CD14-positive monocyte (primary cell): ENCODE measurements around the gene C19orf38. TPM values are rescaled to one million over a fixed set of nuclear protein-coding genes. Genes with fewer than 3 reads are reported as not detected.
A peak's percentile ranks its signal among the peaks of the same experiment; 100 is the strongest.

Experiments used
- DNase-seq, 3 donors: peaks; one replicate each; pipeline ENCODE4 v3.0.0-alpha.2; 2011 to 2022
- H2AFZ ChIP-seq: 2 replicates; pipeline ENCODE4 v1.6.0; 2012; ENCODE audit warnings: mild to moderate bottlenecking, low read depth, low read length, inconsistent platforms; ENCODE audit not compliant: insufficient read depth, poor library complexity, severe bottlenecking
- H3K27ac ChIP-seq, 2 donors: 1 replicate in 1 of 2; 2 replicates in 1 of 2; pipeline ENCODE4 v1.5.1; 2012 to 2013; ENCODE audit warnings: low read length in 2 of 2, control low read depth in 1 of 2, inconsistent platforms in 1 of 2, low read depth in 1 of 2, mild to moderate bottlenecking in 1 of 2
- H3K27me3 ChIP-seq, 2 donors: one replicate each; pipeline versions ENCODE4 v1.6.0 to v1.6.1; 2011 to 2013; ENCODE audit warnings: low read length in 2 of 2; ENCODE audit not compliant: control insufficient read depth in 2 of 2, insufficient read depth in 2 of 2
- H3K36me3 ChIP-seq, 2 donors: replicated peaks in 1 of 2; 1 replicate in 1 of 2; 2 replicates in 1 of 2; pipeline versions ENCODE4 v1.5.1 to v1.6.1; 2012 to 2013; ENCODE audit warnings: low read length in 2 of 2, control low read depth in 1 of 2, inconsistent platforms in 1 of 2, mild to moderate bottlenecking in 1 of 2; ENCODE audit not compliant: insufficient read depth in 2 of 2, control insufficient read depth in 1 of 2
- H3K4me1 ChIP-seq, 2 donors: 1 replicate in 1 of 2; 2 replicates in 1 of 2; pipeline versions ENCODE4 v1.5.1 to v1.6.1; 2012 to 2013; ENCODE audit warnings: low read length in 2 of 2, control low read depth in 1 of 2, inconsistent platforms in 1 of 2, mild to moderate bottlenecking in 1 of 2, moderate library complexity in 1 of 2; ENCODE audit not compliant: insufficient read depth in 2 of 2, control insufficient read depth in 1 of 2
- H3K4me2 ChIP-seq: replicated peaks from 2 replicates; pipeline ENCODE3; 2012; ENCODE audit warnings: low read length, moderate library complexity, mild to moderate bottlenecking; ENCODE audit not compliant: poor library complexity, severe bottlenecking; ENCODE audit errors: extremely low read depth
- H3K4me3 ChIP-seq, 3 experiments: fragments of 200-600 bp in 1 of 3; sonication (generic) in 1 of 3; replicated peaks in 1 of 3; 1 replicate in 2 of 3; 2 replicates in 1 of 3; pipeline ENCODE4 v1.5.1; 2011 to 2013; ENCODE audit warnings: low read length in 3 of 3, mild to moderate bottlenecking in 3 of 3, control low read depth in 2 of 3, low read depth in 2 of 3, inconsistent platforms in 1 of 3, moderate library complexity in 1 of 3
- H3K79me2 ChIP-seq: 2 replicates; pipeline ENCODE4 v1.6.0; 2012; ENCODE audit warnings: mild to moderate bottlenecking, control low read depth, inconsistent platforms, low read length, moderate library complexity; ENCODE audit not compliant: insufficient read depth
- H3K9ac ChIP-seq: 2 replicates; pipeline ENCODE4 v1.6.0; 2017; ENCODE audit warnings: low read length, mild to moderate bottlenecking; ENCODE audit not compliant: insufficient read depth, poor library complexity, severe bottlenecking
- H3K9me3 ChIP-seq, 2 donors: replicated peaks in 1 of 2; 1 replicate in 1 of 2; 2 replicates in 1 of 2; pipeline versions ENCODE4 v1.5.1 to v1.6.1; 2012 to 2013; ENCODE audit warnings: low read length in 2 of 2, control low read depth in 1 of 2; ENCODE audit not compliant: control insufficient read depth in 1 of 2, insufficient read depth in 1 of 2
- H4K20me1 ChIP-seq: 2 replicates; pipeline ENCODE4 v1.6.0; 2012; ENCODE audit warnings: mild to moderate bottlenecking, low read length, control low read depth, moderate library complexity; ENCODE audit not compliant: insufficient read depth
- H3K27ac Mint-ChIP-seq, 7 donors: one replicate each; pipeline ENCODE4 v1.8.0; 2020; ENCODE audit warnings: mild to moderate bottlenecking in 7 of 7, mixed read lengths in 7 of 7, moderate library complexity in 6 of 7, inconsistent platforms in 2 of 7
- H3K27me3 Mint-ChIP-seq, 3 donors: one replicate each; pipeline ENCODE4 v1.8.0; 2021 to 2022; ENCODE audit warnings: low read depth in 3 of 3, mild to moderate bottlenecking in 3 of 3, mixed read lengths in 3 of 3, moderate library complexity in 3 of 3, inconsistent platforms in 1 of 3
- H3K36me3 Mint-ChIP-seq, 2 donors: one replicate each; pipeline ENCODE4 v1.8.0; 2020; ENCODE audit warnings: mixed read lengths in 2 of 2, inconsistent platforms in 1 of 2, mild to moderate bottlenecking in 1 of 2
- H3K4me1 Mint-ChIP-seq: one replicate; pipeline ENCODE4 v1.8.0; 2020; ENCODE audit warnings: mild to moderate bottlenecking, mixed read lengths
- H3K4me3 Mint-ChIP-seq, 2 donors: one replicate each; pipeline ENCODE4 v1.8.0; 2020; ENCODE audit warnings: mild to moderate bottlenecking in 2 of 2, mixed read lengths in 2 of 2, moderate library complexity in 1 of 2
- H3K9me3 Mint-ChIP-seq, 7 donors: one replicate each; pipeline ENCODE4 v1.8.0; 2020 to 2022; ENCODE audit warnings: mixed read lengths in 7 of 7, mild to moderate bottlenecking in 6 of 7, moderate library complexity in 6 of 7, inconsistent platforms in 2 of 7
- CTCF ChIP-seq: fragments of 200-600 bp; IDR thresholded peaks from one replicate; pipeline ENCODE4 v1.8.0; 2022; ENCODE audit warnings: antibody characterized with exemption, mild to moderate bottlenecking
- WGBS: methylation state at CpG from one replicate; pipeline ENCODE4 v1.1.5; 2013; ENCODE audit warnings: missing lambda C conversion rate; ENCODE audit not compliant: insufficient coverage; 5-methylcytosine and 5-hydroxymethylcytosine counted together
- intact Hi-C, 2 donors: fragments of 100-400 bp; cut with micrococcal nuclease; formaldehyde crosslinking; loops; one replicate each; pipeline versions ENCODE4 v1.15.0 to v1.15.1; 2023
- polyA plus RNA-seq, 3 donors: library from polyadenylated mRNA; depleted of rRNA in 1 of 3; unstranded in 2 of 3; stranded (reverse) in 1 of 3; fragments of 300-500 nt in 2 of 3; fragments of >200 nt in 1 of 3; fragmentation: Illumina TruSeq in 2 of 3; gene quantifications; 1 replicate in 2 of 3; 2 replicates in 1 of 3; pipeline ENCODE4 v1.2.3, GENCODE V29; 2012 to 2021

The C19orf38 gene
- polyA plus RNA-seq, 3 donors, result 134 to 174 (median 149) TPM

- no peaks in the 10 kb centered on the region for H3K9me3 ChIP-seq
- H3K36me3 ChIP-seq, result peaks cover 36 to 59% of the 10 kb centered on the region in 2 donors
- peaks cover 0 to 3% (median 0%) of the 10 kb centered on the region in 7 donors for H3K9me3 Mint-ChIP-seq
- H3K79me2 ChIP-seq, result peaks cover 15% of the 10 kb centered on the region
- peaks cover 49 to 74% of the 10 kb centered on the region in 2 donors for H3K36me3 Mint-ChIP-seq
- intact Hi-C loops, result loop anchor here in 1 of 2 donors (5.0 kb wide), 1 partner anchor 88 kb away; the partner anchor contains the start of gene DNM2
- peaks cover 52% of the 10 kb centered on the region for H3K4me1 Mint-ChIP-seq
- peaks cover 51 to 63% of the 10 kb centered on the region in 2 donors for H3K4me1 ChIP-seq
- H4K20me1 ChIP-seq, result no peaks in the 10 kb centered on the region
- peak; percentile 75 to 93 (median 92) for DNase-seq
- H3K9ac ChIP-seq, result peak overlapping the region; percentile 34
- H3K4me2 ChIP-seq, result peak overlapping the region; percentile 57
- no peaks in the 10 kb centered on the region for H3K27me3 Mint-ChIP-seq
- H3K27ac ChIP-seq, result peak overlapping the region; percentile 87 to 89
- H3K4me3 Mint-ChIP-seq, result peak overlapping the region; percentile 4 to 64
- H3K27ac Mint-ChIP-seq, result peak overlapping the region; percentile 86 to 96 (median 93)
- H3K27me3 ChIP-seq, result no peaks in the 10 kb centered on the region
- WGBS, result 24% methylated on average over 8 of the region's 11 CpGs
- H3K4me3 ChIP-seq, result peak overlapping the region in 1 of 3 experiments; percentile 58
- peak overlapping the region; percentile 50 for H2AFZ ChIP-seq
- no peak for TF ChIP-seq CTCF
Observed at GRCh38 chr19:10805065-10805757, 43.0 kb upstream of the C19orf38 start.

DNA sequence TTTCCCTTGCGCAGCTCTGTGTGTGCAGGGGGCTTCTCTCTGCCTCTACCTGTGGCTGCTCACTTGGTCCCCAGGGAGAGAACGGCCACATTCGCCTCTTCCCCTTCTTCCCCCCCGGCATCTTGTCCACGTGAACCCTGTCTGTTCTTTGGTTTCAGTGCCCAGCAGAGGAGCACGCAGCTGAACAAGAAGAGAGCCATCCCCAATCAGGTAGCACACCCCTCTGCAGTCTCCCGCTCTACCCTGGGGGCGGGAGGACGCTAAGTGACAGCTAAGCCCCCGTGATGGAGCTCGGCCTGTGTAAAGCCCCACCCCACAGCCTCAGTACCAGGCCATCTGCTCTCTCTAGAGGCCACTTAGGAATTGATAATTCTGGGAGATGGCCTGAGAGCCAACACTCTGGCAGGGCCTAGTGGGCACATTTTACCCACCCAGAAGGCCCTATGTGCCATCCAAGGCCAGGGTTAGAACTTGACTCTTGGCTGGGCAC lies 42.4 kb upstream of the C19orf38 start:
- no peak for DNase-seq
- Histone ChIP-seq H3K9ac (peak overlapping the region; percentile 34), H3K36me3 (peaks cover 31 to 53% of the 10 kb centered on the region in 2 donors), H2AFZ (peak overlapping the region; percentile 50), H3K27me3 (no peaks in the 10 kb centered on the region), H3K4me3 (peak overlapping the region in 1 of 3 experiments; percentile 58), H3K4me1 (peaks cover 57 to 69% of the 10 kb centered on the region in 2 donors), H3K27ac (peak overlapping the region; percentile 87 to 89), H4K20me1 (no peaks in the 10 kb centered on the region), H3K9me3 (no peaks in the 10 kb centered on the region), H3K79me2 (peaks cover 20% of the 10 kb centered on the region), H3K4me2 (peak overlapping the region; percentile 57)
- no peak for TF ChIP-seq CTCF
- Mint-ChIP-seq H3K27me3 (no peaks in the 10 kb centered on the region), H3K9me3 (peaks cover 0 to 3% (median 0%) of the 10 kb centered on the region in 7 donors), H3K4me3 (peak overlapping the region; percentile 4 to 64), H3K36me3 (peaks cover 47 to 74% of the 10 kb centered on the region in 2 donors), H3K4me1 (peaks cover 58% of the 10 kb centered on the region), H3K27ac (peak overlapping the region; percentile 86 to 96 (median 93))
- 17% methylated on average over 5 of the region's 11 CpGs for WGBS
- intact Hi-C loops, result loop anchor here in 1 of 2 donors (5.0 kb wide), 1 partner anchor 89 kb away; the partner anchor contains the start of gene DNM2
